B cell (primary cell): Measurements from ENCODE around the gene PPP4R1.

Experiments used
- CTCF ChIP-seq: fragments of 200-600 bp; IDR thresholded peaks from one replicate; pipeline ENCODE4 v1.8.0; 2022; ENCODE audit warnings: antibody characterized with exemption, mild to moderate bottlenecking
- EZH2 ChIP-seq: IDR thresholded peaks from 2 replicates; pipeline ENCODE4 v1.6.1; 2012; ENCODE audit warnings: borderline replicate concordance, low read depth, mild to moderate bottlenecking, moderate library complexity, low read length; ENCODE audit not compliant: insufficient read depth, poor library complexity, severe bottlenecking

GRCh38 chr18:9586814-9587213 lies 27.5 kb downstream of the PPP4R1 start:
- TF ChIP-seq CTCF (no peak), EZH2 (no peak)
